Neural cell (in vitro differentiated cells): ENCODE data around the gene TRIO.

ENCODE experiments used
- EP300 ChIP-seq: fragments of 450-650 bp; conservative IDR thresholded peaks from 2 replicates; pipeline ENCODE4 v1.6.1; 2014; ENCODE audit warnings: antibody characterized with exemption, mild to moderate bottlenecking, moderate library complexity; ENCODE audit not compliant: poor library complexity, severe bottlenecking
- EZH2 ChIP-seq: fragments of 200-600, 300-800 bp; shearing (Covaris generic), sonication (generic); IDR thresholded peaks from 2 replicates; pipeline ENCODE4 v1.6.1; 2014; ENCODE audit warnings: antibody characterized with exemption, low read length, borderline replicate concordance, mild to moderate bottlenecking; ENCODE audit not compliant: insufficient read depth, poor library complexity, severe bottlenecking
- MXI1 ChIP-seq: fragments of 450-650 bp; conservative IDR thresholded peaks from 2 replicates; pipeline ENCODE4 v1.6.1; 2014; ENCODE audit warnings: antibody characterized with exemption, mild to moderate bottlenecking; ENCODE audit not compliant: poor library complexity, severe bottlenecking
- RAD21 ChIP-seq: fragments of 450-650 bp; conservative IDR thresholded peaks from 2 replicates; pipeline ENCODE4 v1.6.1; 2014; ENCODE audit warnings: antibody characterized with exemption, mild to moderate bottlenecking, moderate library complexity
- TAF1 ChIP-seq: IDR thresholded peaks from 2 replicates; pipeline ENCODE4 v1.6.1; 2012; ENCODE audit warnings: low read depth
- TF ChIP-seq, protein P1 (sequence below): fragments of 450-650 bp; IDR thresholded peaks from 2 replicates; pipeline ENCODE4 v1.5.1; 2014; ENCODE audit warnings: antibody characterized with exemption, mild to moderate bottlenecking, moderate library complexity; ENCODE audit not compliant: poor library complexity, severe bottlenecking
- TF ChIP-seq, protein P2 (sequence below): IDR thresholded peaks from 2 replicates; pipeline ENCODE4 v1.6.1; 2012; ENCODE audit warnings: borderline replicate concordance

DNA sequence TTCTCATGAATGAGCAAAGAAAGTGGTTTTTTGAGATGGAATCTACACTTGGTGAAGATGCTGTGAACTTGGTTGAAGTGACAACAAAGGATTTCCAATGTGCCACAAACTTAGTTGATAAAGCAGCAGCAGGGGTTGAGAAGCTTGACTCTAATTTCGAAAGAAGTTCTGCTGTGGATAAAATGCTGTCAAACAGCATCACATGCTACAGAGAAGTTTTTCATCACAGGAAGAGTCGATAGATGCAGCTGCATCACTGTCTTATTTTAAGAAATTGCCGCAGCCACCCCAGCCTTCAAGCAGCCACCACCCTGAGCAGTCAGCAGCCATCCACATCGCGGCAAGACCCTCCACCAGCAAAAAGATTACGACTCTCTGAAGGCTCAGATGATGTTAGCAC is 78.6 kb downstream of the TRIO start:
- TF ChIP-seq, protein P1, sequence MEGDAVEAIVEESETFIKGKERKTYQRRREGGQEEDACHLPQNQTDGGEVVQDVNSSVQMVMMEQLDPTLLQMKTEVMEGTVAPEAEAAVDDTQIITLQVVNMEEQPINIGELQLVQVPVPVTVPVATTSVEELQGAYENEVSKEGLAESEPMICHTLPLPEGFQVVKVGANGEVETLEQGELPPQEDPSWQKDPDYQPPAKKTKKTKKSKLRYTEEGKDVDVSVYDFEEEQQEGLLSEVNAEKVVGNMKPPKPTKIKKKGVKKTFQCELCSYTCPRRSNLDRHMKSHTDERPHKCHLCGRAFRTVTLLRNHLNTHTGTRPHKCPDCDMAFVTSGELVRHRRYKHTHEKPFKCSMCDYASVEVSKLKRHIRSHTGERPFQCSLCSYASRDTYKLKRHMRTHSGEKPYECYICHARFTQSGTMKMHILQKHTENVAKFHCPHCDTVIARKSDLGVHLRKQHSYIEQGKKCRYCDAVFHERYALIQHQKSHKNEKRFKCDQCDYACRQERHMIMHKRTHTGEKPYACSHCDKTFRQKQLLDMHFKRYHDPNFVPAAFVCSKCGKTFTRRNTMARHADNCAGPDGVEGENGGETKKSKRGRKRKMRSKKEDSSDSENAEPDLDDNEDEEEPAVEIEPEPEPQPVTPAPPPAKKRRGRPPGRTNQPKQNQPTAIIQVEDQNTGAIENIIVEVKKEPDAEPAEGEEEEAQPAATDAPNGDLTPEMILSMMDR, result no peak
- TF ChIP-seq EP300 (no peak), EZH2 (no peak), RAD21 (no peak), MXI1 (no peak), TAF1 (no peak)
- TF ChIP-seq, protein P2, sequence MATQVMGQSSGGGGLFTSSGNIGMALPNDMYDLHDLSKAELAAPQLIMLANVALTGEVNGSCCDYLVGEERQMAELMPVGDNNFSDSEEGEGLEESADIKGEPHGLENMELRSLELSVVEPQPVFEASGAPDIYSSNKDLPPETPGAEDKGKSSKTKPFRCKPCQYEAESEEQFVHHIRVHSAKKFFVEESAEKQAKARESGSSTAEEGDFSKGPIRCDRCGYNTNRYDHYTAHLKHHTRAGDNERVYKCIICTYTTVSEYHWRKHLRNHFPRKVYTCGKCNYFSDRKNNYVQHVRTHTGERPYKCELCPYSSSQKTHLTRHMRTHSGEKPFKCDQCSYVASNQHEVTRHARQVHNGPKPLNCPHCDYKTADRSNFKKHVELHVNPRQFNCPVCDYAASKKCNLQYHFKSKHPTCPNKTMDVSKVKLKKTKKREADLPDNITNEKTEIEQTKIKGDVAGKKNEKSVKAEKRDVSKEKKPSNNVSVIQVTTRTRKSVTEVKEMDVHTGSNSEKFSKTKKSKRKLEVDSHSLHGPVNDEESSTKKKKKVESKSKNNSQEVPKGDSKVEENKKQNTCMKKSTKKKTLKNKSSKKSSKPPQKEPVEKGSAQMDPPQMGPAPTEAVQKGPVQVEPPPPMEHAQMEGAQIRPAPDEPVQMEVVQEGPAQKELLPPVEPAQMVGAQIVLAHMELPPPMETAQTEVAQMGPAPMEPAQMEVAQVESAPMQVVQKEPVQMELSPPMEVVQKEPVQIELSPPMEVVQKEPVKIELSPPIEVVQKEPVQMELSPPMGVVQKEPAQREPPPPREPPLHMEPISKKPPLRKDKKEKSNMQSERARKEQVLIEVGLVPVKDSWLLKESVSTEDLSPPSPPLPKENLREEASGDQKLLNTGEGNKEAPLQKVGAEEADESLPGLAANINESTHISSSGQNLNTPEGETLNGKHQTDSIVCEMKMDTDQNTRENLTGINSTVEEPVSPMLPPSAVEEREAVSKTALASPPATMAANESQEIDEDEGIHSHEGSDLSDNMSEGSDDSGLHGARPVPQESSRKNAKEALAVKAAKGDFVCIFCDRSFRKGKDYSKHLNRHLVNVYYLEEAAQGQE, result no peak
